Esophagus squamous epithelium (tissue), 4 donors: Measurements from ENCODE around the gene STXBP6.

Experiments
- POLR2A ChIP-seq, 4 donors: fragments of 450-650 bp; IDR thresholded peaks; one replicate each; pipeline ENCODE4 v1.6.1; 2017; ENCODE audit warnings: antibody characterized with exemption in 4 of 4, mild to moderate bottlenecking in 4 of 4, moderate library complexity in 3 of 4
- TF ChIP-seq, protein P1 (sequence below), 6 experiments: fragments of 450-650 bp in 4 of 6; fragments of 200-600 bp in 2 of 6; sonication (generic) in 2 of 6; IDR thresholded peaks; one replicate each; pipeline ENCODE4 v1.5.1; 2016 to 2019; ENCODE audit warnings: antibody characterized with exemption in 6 of 6, mild to moderate bottlenecking in 4 of 6, moderate library complexity in 4 of 6

DNA sequence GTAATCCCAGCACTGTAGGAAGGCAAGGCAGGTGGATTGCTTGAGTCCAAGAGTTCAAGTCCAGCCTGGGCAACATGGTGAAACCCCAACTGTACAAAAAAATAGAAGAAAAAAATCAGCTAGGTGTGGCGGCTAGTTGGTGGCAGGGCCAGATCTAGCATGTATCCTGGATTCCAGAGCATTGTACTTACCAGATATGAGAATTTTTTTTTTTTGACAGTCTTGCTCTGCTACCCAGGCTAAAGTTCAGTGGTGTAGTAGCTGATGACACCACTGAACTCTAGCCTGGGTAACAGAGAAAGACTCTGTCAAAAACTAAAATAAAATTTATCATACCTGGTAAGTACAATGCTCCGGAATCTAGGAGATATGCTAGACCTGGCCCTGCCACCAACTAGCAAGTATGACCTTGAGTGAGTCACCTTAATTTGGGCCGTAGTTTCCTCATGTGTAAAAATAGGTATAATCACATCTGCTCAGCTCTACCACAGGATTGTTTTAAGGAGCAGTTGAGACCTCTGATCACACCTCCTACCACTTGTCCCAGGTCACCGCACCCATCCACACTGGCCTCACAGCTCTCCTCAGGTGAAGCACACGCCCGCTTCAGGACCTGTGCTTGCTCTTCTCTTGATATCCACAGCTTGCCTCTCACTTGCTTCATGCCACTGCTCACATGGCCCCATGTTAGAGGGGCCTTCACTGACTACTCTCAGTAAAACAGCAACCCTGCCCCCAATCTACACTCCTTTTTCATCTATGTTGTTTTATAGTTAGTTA, 140.2 kb downstream of the STXBP6 start:
- no peak for TF ChIP-seq POLR2A (IDR thresholded peaks at IDR 0.05)
- TF ChIP-seq, protein P1, sequence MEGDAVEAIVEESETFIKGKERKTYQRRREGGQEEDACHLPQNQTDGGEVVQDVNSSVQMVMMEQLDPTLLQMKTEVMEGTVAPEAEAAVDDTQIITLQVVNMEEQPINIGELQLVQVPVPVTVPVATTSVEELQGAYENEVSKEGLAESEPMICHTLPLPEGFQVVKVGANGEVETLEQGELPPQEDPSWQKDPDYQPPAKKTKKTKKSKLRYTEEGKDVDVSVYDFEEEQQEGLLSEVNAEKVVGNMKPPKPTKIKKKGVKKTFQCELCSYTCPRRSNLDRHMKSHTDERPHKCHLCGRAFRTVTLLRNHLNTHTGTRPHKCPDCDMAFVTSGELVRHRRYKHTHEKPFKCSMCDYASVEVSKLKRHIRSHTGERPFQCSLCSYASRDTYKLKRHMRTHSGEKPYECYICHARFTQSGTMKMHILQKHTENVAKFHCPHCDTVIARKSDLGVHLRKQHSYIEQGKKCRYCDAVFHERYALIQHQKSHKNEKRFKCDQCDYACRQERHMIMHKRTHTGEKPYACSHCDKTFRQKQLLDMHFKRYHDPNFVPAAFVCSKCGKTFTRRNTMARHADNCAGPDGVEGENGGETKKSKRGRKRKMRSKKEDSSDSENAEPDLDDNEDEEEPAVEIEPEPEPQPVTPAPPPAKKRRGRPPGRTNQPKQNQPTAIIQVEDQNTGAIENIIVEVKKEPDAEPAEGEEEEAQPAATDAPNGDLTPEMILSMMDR (IDR thresholded peaks at IDR 0.05): no peak
